Measurements from ENCODE around the gene TMEM97.
"Not testable (repeated sequence)": the region's sequence is repeated elsewhere in the genome, so short reads cannot be mapped to it uniquely, and the experiment has no call there.

The TMEM97 gene

GRCh38 chr17:28338056-28338768 lies 19.2 kb downstream of the TMEM97 start:
- DNase-seq (ENCODE audit: low read depth, low spot score): no peak

GRCh38 chr17:28338769-28339212 lies 19.8 kb downstream of the TMEM97 start:
- not testable (repeated sequence) for DNase-seq (ENCODE audit: low read depth, low spot score)

- DNase-seq (ENCODE audit: low read depth, low spot score): no peak
Measured at GRCh38 chr17:28339431-28339830, 20.4 kb downstream of the TMEM97 start.

GRCh38 chr17:28340374-28340773 lies 21.4 kb downstream of the TMEM97 start:
- DNase-seq (ENCODE audit: low read depth, low spot score): no peak

GRCh38 chr17:28341516-28341915 lies 22.5 kb downstream of the TMEM97 start:
- no peak for DNase-seq (ENCODE audit: low read depth, low spot score)

GRCh38 chr17:28342313-28342712 lies 23.3 kb downstream of the TMEM97 start:
- no peak for DNase-seq (ENCODE audit: low read depth, low spot score)

GRCh38 chr17:28343491-28343932 lies 24.5 kb downstream of the TMEM97 start:
- DNase-seq (ENCODE audit: low read depth, low spot score): no peak

GRCh38 chr17:28344011-28344410 lies 25.0 kb downstream of the TMEM97 start:
- no peak for DNase-seq (ENCODE audit: low read depth, low spot score)

GRCh38 chr17:28344435-28344901 lies 25.5 kb downstream of the TMEM97 start:
- no peak for DNase-seq (ENCODE audit: low read depth, low spot score)

- no peak for DNase-seq (ENCODE audit: low read depth, low spot score)
Measured at GRCh38 chr17:28345419-28346198, 26.6 kb downstream of the TMEM97 start.

GRCh38 chr17:28346199-28346580 lies 27.2 kb downstream of the TMEM97 start:
- DNase-seq (ENCODE audit: low read depth, low spot score): no peak

GRCh38 chr17:28346746-28347246 lies 27.8 kb downstream of the TMEM97 start:
- DNase-seq (ENCODE audit: low read depth, low spot score): no peak

GRCh38 chr17:28347261-28347891 lies 28.4 kb downstream of the TMEM97 start:
- DNase-seq (ENCODE audit: low read depth, low spot score): no peak

GRCh38 chr17:28348979-28349378 lies 30.0 kb downstream of the TMEM97 start:
- DNase-seq (ENCODE audit: low read depth, low spot score): no peak

GRCh38 chr17:28350271-28350670 lies 31.3 kb downstream of the TMEM97 start:
- DNase-seq (ENCODE audit: low read depth, low spot score): no peak

- DNase-seq (ENCODE audit: low read depth, low spot score): no peak
Measured at GRCh38 chr17:28357061-28357900, 38.3 kb downstream of the TMEM97 start, which contains the start of gene POLDIP2. Gene POLDIP2 (minus strand): TSS chr17:28357527. CDS start chr17:28357448, 79 bp downstream.

- no peak for DNase-seq (ENCODE audit: low read depth, low spot score)
Measured at GRCh38 chr17:28357901-28358197, 38.8 kb downstream of the TMEM97 start.

- no peak for DNase-seq (ENCODE audit: low read depth, low spot score)
Measured at GRCh38 chr17:28363186-28363585, 44.2 kb downstream of the TMEM97 start.

- no peak for DNase-seq (ENCODE audit: low read depth, low spot score)
Measured at GRCh38 chr17:28363776-28364650, 45.0 kb downstream of the TMEM97 start.

GRCh38 chr17:28364665-28365363 lies 45.8 kb downstream of the TMEM97 start, which contains the start of gene SEBOX:
Gene SEBOX (minus strand): TSS chr17:28365199. CDS start chr17:28365151, 48 bp downstream.
- no peak for DNase-seq (ENCODE audit: low read depth, low spot score)

Measured in iPS DF 19.7 (cell line).